Activated T-helper 9 cell treated with anti-CD3 and anti-CD28 coated beads, Interleukin-2, amount 50 U/mL, for 16 hours (primary cell): ENCODE data around the gene ADAM11.

Source experiments
- DNase-seq: peaks from one replicate; pipeline ENCODE4 v3.0.0-alpha.2; 2020; ENCODE audit warnings: low read depth

The ADAM11 gene

GRCh38 chr17:44757918-44758413 lies 822 bp upstream of the ADAM11 start:
- no peak for DNase-seq

DNA sequence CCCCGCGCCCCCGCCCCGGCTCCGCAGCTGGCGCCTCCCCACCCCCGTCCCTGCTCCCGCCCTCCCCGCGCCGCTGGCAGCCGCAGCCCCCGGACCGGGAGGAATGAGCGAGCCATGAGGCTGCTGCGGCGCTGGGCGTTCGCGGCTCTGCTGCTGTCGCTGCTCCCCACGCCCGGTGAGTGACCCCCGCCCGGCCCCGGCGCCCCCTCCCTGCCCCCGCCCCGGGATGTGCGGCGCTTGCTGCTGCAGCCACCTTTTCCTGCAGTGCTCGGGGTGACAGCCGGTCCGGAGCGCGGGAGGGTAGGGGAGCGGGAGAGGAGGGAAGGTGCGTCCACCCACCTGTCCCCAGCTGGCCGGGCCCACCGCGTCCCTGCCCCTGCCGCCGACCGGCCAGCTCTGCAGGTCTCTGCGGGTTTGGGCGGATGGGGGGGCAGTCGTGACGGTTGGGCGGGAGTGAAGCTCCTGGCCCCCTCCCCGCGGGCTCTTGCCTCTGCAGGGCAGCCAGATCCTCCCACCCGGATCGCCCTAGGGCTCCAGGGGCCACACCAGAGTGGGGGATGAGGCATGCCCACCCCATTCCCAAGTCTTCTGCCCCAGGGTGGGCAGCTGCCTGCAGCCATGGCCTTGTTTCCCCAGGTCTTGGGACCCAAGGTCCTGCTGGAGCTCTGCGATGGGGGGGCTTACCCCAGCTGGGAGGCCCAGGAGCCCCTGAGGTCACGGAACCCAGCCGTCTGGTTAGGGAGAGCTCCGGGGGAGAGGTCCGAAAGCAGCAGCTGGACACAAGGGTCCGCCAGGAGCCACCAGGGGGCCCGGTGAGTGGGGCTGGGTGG lies 513 bp downstream of the ADAM11 start:
- no peak for DNase-seq

DNA sequence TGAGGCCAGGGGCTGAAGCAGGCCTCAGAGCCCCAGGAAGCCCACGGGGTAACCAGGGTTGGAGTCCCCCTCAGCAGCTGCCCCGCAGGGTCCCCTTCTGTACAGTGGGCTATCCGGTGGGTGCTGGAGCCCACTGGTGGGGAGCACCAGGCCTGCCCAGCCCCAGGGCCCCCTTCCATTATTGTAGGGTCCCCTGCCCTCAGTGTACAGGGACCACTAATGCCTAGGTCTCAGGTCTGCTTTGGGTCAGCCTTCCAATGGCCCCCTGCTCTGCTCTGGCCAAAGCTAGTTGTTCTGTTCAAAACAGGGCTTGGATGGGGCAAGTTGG lies 1.1 kb downstream of the ADAM11 start:
- DNase-seq: no peak

DNA sequence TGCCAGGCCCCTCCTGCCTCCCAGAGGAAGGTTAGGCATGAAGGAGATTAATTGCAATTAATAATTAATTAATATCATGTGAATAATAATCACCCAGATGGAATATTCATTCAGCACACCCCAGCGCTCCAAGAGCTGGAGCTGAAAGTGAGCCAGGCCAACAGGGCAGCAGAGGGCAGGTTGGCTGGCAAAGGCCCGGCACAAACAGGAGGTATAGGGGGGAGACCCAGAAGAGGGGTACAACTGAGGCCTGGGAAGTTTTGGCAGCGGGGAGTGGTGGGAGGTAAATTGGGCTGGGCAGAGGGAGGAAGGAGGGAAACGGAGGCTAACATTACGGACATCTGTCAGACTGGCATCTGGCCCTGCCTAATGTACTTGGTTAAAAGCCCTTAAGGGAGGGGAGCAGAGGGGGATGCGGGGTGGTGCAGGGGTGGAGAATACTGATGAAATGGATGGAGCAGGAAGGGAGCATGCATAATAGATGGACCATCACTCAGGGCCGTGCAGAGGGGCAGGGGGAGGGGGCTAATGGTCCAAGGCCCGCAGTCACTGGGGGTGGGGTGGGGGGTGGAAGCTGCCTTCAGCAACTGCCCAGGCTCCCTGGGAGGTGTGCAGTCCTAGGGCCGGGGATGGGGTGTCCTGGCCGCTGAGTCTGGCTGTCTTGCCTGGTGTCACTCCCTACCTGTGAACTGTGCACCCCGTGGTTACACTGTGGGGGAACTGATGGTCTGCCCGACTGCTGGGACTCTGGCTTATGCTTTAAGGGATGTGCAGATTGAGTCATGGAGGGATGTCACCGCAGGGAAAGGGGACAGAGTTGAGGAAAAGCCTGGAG lies 1.9 kb downstream of the ADAM11 start:
- DNase-seq: no peak

DNA sequence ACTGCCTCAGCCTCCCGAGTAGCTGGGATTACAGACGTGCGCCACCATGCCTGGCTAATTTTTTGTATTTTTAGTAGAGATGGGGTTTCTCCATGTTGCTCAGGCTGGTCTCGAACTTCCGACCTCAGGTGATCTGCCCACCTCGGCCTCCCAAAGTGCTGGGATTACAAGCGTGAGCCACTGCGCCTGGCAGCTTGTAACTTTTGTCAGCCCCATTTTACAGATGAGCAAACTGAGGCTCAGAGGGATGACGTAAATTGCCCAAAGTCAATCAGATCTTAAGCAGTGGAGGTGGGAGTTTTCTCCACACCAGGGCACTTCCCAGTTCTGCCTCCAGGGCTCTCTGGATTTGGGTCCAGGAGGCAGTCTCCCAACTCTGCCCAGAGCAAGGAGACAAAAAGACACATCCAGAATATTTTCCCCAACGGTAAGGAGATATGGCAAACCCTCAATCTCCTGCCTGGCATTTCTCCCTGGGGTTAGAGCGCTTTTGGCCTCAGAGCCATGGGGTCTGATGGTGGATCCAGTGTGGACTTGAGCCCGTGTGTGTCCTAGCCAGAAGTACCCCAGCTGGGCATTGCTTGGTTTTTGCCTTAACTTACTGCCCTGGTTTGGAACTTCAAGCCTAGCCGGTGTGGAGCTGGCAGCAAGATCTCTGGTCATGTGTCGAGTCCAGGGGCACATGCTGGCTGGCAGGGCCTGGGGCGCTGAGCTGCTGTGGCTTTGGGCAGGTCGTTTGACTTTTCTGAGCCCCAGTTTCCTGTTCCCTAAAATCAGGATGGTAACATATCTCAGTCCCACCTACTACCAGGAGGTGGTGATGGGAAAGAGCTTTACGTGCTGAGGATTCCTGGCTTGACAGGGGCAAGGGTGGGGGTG lies 3.4 kb downstream of the ADAM11 start:
- DNase-seq: no peak

GRCh38 chr17:44763170-44763569 lies 4.4 kb downstream of the ADAM11 start:
- no peak for DNase-seq

GRCh38 chr17:44765965-44766364 lies 7.2 kb downstream of the ADAM11 start:
- DNase-seq: no peak

GRCh38 chr17:44766409-44767038 lies 7.7 kb downstream of the ADAM11 start:
- no peak for DNase-seq

DNA sequence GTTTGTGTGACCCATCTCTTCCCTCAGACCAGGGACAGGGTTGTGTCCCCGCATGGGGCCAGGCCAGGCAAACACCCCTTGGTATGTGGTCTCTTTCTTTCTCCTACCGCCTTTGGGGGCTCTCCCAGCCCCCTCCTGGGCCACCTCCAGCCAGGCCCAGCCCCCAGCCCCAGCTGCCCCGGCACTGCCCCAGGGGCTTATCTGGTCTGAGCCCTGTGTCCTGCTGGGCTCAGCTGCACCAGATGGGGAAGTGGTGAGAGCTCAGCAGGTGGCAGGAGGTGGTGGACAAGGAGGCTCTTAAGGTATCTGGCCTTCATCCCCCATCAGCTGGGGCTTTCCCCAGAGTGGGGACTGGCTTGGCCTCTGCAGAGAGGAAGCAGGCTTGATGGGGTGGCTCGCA lies 8.7 kb downstream of the ADAM11 start:
- DNase-seq: no peak

GRCh38 chr17:44768505-44769142 lies 9.8 kb downstream of the ADAM11 start:
- no peak for DNase-seq

DNA sequence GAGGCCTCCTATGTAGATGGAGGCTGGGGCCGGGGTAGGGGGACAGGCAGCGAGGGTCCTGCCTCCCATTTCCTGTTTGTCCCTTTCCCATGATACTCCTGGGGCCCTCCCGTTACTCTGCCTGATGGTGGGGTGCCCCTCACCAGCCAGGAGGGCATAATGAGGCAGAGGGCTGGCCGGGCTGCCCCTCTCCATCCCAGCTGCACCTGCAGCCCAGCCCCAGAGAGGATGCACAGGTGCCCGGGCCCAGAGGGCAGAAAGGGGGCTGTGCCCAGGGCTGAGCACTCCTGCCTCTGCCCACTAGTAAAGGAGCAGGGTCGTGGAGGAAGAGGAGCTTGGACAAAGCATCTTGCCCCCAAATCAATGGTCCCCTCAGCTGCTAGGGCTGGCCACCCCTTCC lies 10.4 kb downstream of the ADAM11 start:
- DNase-seq: no peak

- DNase-seq: no peak
Measured at GRCh38 chr17:44769647-44770084, 10.9 kb downstream of the ADAM11 start.

DNA sequence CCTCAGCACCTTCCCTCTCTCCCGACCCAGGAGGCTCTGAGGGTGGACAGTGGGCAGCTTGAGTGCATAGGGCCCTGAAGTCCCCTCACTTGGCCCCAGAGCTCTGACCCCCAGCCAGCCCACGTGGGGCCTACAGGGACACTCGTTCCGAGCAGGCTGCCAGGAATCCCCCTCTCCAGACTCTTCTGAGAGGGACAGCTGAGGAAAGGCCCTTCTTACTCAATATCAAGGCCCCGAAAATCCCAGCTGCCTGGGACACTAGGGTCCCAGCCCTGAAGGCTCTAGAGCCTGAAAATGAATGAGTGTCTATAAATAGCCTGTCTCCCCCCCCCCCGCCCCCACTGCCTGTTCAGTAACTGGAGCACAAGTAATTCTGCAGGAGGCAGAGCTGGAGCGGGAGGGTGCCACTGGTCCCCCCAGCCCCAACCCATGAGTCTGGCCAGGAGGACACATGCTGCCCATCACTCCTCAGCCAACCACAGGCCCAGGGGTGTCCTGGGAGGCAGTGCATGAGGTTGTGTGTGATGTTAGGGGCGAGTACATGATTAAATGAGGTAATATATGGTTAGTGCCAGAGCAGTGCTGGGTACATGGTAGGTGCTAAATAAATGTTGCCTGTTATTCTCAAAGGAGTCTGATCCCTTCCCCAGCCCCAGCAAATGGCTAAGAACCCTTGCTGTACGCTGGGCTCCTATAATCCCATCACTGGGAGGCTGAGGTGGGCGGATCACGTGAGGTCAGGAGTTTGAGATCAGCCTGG lies 11.6 kb downstream of the ADAM11 start:
- DNase-seq: no peak

GRCh38 chr17:44772308-44773045 lies 13.7 kb downstream of the ADAM11 start:
- DNase-seq: no peak

DNA sequence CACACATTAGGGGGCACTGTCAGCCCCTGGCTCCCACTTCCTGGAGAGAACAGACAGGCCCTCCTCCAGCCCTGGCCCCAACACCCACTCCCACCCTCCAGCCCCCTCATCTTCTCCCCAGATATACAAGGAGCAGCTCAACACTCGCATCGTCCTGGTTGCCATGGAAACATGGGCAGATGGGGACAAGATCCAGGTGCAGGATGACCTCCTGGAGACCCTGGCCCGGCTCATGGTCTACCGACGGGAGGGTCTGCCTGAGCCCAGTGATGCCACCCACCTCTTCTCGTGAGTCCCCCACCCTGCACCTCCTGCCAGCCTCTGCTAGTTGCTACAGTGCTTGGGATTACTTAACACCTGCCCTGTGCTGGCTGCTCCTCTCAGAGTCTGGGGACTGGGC lies 14.4 kb downstream of the ADAM11 start:
- DNase-seq: no peak

DNA sequence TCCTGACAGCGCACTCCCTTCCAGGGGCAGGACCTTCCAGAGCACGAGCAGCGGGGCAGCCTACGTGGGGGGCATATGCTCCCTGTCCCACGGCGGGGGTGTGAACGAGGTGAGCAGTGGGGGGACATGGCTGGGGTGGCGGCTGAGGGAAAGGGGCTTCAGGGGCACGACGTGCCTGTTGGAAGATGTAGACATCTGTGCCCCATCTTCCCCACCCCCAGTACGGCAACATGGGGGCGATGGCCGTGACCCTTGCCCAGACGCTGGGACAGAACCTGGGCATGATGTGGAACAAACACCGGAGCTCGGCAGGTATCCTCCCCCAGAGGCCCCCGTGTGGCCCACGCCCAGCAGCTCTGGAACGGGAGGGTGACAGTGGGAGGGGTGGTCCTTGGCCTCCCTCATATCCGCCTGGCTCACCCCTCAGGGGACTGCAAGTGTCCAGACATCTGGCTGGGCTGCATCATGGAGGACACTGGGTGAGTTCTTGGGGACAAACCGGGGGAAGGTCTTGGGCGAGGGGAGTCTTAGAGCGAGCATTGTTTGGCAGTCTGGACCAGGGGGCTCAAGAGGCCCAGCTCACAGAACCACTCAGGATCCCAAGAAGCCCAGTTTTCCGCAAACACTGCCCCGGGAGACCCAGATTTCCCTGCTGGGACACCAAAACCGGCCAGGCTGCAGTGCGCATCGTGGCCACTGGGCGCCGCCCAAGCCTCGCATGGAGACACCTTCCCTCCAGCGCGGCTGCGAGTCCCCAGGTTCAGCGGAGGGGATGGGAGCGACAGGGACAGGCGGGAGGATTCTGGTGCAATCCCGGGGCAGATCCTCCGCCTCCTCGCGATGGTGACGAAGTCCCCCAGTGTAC lies 15.7 kb downstream of the ADAM11 start:
- DNase-seq: peak; percentile 80

DNA sequence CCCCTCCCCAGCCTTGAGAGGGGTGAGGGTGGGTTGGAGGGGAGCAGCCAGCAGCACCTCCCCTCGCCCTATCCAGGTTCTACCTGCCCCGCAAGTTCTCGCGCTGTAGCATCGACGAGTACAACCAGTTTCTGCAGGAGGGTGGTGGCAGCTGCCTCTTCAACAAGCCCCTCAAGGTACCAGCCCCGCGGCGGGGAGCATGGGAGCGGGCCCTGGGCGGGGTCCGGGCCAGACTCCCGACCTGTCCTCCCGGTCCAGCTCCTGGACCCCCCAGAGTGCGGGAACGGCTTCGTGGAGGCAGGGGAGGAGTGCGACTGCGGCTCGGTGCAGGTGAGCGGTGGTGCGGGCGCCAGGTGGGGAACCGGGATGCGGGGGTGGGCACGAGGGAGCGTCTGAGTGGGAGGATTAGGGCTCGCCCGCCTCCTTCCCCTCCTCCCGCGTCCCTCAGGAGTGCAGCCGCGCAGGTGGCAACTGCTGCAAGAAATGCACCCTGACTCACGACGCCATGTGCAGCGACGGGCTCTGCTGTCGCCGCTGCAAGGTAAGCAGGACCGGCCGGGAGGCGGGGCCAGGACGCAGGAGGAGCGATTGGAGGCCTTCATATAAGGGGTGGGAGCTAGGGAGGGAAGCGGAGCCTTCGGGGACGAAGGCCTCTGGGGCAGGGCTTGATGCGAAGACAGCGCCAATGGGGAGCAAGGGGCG lies 16.5 kb downstream of the ADAM11 start:
- DNase-seq: peak; percentile 97
